Measurements from ENCODE around the gene SLC17A6. TPM values are rescaled to one million over a fixed set of nuclear protein-coding genes. Genes with fewer than 3 reads are reported as not detected.

Gene SLC17A6
- not detected in 5 replicates for total RNA-seq (2022; extraction: Qiagen RNA extraction; ENCODE audit: low read depth)

GRCh38 chr11:22337596-22338485 is at the start of gene SLC17A6:
SLC17A6 (plus strand) TSS chr11:22338381; CDS start chr11:22338534, 153 bp downstream.

Other genes with a start within 250 kb of the SLC17A6 start
- gene ANO5, start 145.3 kb upstream of the SLC17A6 start, total RNA-seq (2022; extraction: Qiagen RNA extraction; ENCODE audit: low read depth), result 1.2 to 2.0 TPM (median 1.7 TPM) in 5 replicates